HEK293 (cell line): ENCODE results near the gene CSF2.

ENCODE experiments used
- CTCF ChIA-PET: fragments of 350-600 bp; formaldehyde crosslinking; extraction: SDS; loops from one replicate; lab custom pipeline; 2021; ENCODE audit warnings: antibody characterized with exemption; lab: Yijun Ruan, JAX
- POLR2A ChIA-PET: fragments of 300-600 bp; formaldehyde crosslinking; extraction: SDS; loops from one replicate; lab custom pipeline; 2020; ENCODE audit warnings: antibody characterized with exemption, inconsistent platforms; lab: Yijun Ruan, JAX
- H3K27ac ChIP-seq: fragments of 200-500 bp; sonication (Bioruptor generic); 2 replicates; pipeline ENCODE4 v1.5.1; 2014; ENCODE audit warnings: low read depth, low read length, control low read depth, inconsistent platforms; ENCODE audit errors: extremely low read depth
- H3K36me3 ChIP-seq, 2 experiments: fragments of 200-500 bp in 1 of 2; sonication (Bioruptor generic) in 1 of 2; 1 replicate in 1 of 2; 2 replicates in 1 of 2; pipeline ENCODE4 v1.5.1; 2014 to 2017; ENCODE audit warnings: inconsistent platforms in 2 of 2, low read length in 2 of 2; ENCODE audit not compliant: control insufficient read depth in 2 of 2, insufficient read depth in 1 of 2
- H3K4me1 ChIP-seq: fragments of 200-500 bp; sonication (Bioruptor generic); 2 replicates; pipeline ENCODE4 v1.5.1; 2014; ENCODE audit warnings: mild to moderate bottlenecking, low read length, inconsistent platforms; ENCODE audit not compliant: control insufficient read depth, insufficient read depth
- H3K4me3 ChIP-seq: 2 replicates; pipeline ENCODE4 v1.5.1; 2011; ENCODE audit warnings: low read depth, mild to moderate bottlenecking, control low read depth, low read length, moderate library complexity
- H3K9me3 ChIP-seq: fragments of 200-500 bp; sonication (Bioruptor generic); 2 replicates; pipeline ENCODE4 v1.5.1; 2014; ENCODE audit warnings: low read depth, low read length, inconsistent platforms; ENCODE audit not compliant: control insufficient read depth, insufficient read depth
- KLF8 ChIP-seq: fragments of 450-650 bp; formaldehyde crosslinking; IDR thresholded peaks from 2 replicates; pipeline ENCODE4 v1.5.1; 2016; ENCODE audit warnings: missing biosample characterization, missing genetic modification characterization
- OVOL3 ChIP-seq: fragments of 450-650 bp; formaldehyde crosslinking; IDR thresholded peaks from 2 replicates; pipeline ENCODE4 v1.5.1; 2016; ENCODE audit warnings: missing biosample characterization, missing genetic modification characterization
- SP2 ChIP-seq: fragments of 450-650 bp; formaldehyde crosslinking; IDR thresholded peaks from 2 replicates; pipeline ENCODE4 v1.5.1; 2016; ENCODE audit warnings: missing biosample characterization, missing genetic modification characterization
- SP3 ChIP-seq: fragments of 450-650 bp; formaldehyde crosslinking; IDR thresholded peaks from 2 replicates; pipeline ENCODE4 v1.5.1; 2016; ENCODE audit warnings: missing biosample characterization, missing genetic modification characterization
- ZNF155 ChIP-seq: fragments of 450-650 bp; formaldehyde crosslinking; IDR thresholded peaks from 2 replicates; pipeline ENCODE4 v1.5.1; 2016; ENCODE audit warnings: missing biosample characterization, missing genetic modification characterization
- ZNF211 ChIP-seq: fragments of 450-650 bp; formaldehyde crosslinking; IDR thresholded peaks from 2 replicates; pipeline ENCODE4 v1.5.1; 2016; ENCODE audit warnings: low read depth, missing biosample characterization, missing genetic modification characterization
- ZNF354C ChIP-seq: fragments of 450-650 bp; formaldehyde crosslinking; IDR thresholded peaks from 2 replicates; pipeline ENCODE4 v1.5.1; 2016; ENCODE audit warnings: missing biosample characterization, missing genetic modification characterization, low read depth, borderline replicate concordance
- ZNF37A ChIP-seq: fragments of 450-650 bp; IDR thresholded peaks from 2 replicates; pipeline ENCODE4 v1.5.1; 2018; ENCODE audit warnings: missing biosample characterization, missing genetic modification characterization
- ZNF404 ChIP-seq: fragments of 450-650 bp; formaldehyde crosslinking; IDR thresholded peaks from 2 replicates; pipeline ENCODE4 v1.5.1; 2017; ENCODE audit warnings: missing biosample characterization, missing genetic modification characterization
- ZNF571 ChIP-seq: fragments of 450-650 bp; formaldehyde crosslinking; IDR thresholded peaks from 2 replicates; pipeline ENCODE4 v1.5.0; 2017; ENCODE audit warnings: missing biosample characterization, missing genetic modification characterization
- ZNF580 ChIP-seq: fragments of 450-650 bp; formaldehyde crosslinking; IDR thresholded peaks from 2 replicates; pipeline ENCODE4 v1.5.1; 2016; ENCODE audit warnings: missing biosample characterization, missing genetic modification characterization
- ZNF600 ChIP-seq: fragments of 450-650 bp; formaldehyde crosslinking; IDR thresholded peaks from 2 replicates; pipeline ENCODE4 v1.5.1; 2016; ENCODE audit warnings: missing biosample characterization, missing genetic modification characterization
- ZNF610 ChIP-seq: fragments of 450-650 bp; formaldehyde crosslinking; IDR thresholded peaks from 2 replicates; pipeline ENCODE4 v1.5.1; 2016; ENCODE audit warnings: missing biosample characterization, missing genetic modification characterization, borderline replicate concordance
- ZNF623 ChIP-seq: fragments of 450-650 bp; formaldehyde crosslinking; IDR thresholded peaks from 2 replicates; pipeline ENCODE4 v1.5.1; 2016; ENCODE audit warnings: missing biosample characterization, missing genetic modification characterization
- ZNF658 ChIP-seq: fragments of 450-650 bp; formaldehyde crosslinking; IDR thresholded peaks from 2 replicates; pipeline ENCODE4; 2016; ENCODE audit warnings: missing biosample characterization, missing genetic modification characterization
- ZNF837 ChIP-seq: fragments of 450-650 bp; formaldehyde crosslinking; IDR thresholded peaks from 2 replicates; pipeline ENCODE4 v1.5.1; 2016; ENCODE audit warnings: missing biosample characterization, missing genetic modification characterization
- ZNF843 ChIP-seq: fragments of 450-650 bp; formaldehyde crosslinking; IDR thresholded peaks from 2 replicates; pipeline ENCODE4 v1.5.1; 2016; ENCODE audit warnings: missing biosample characterization, missing genetic modification characterization
- ZSCAN23 ChIP-seq: fragments of 450-650 bp; formaldehyde crosslinking; IDR thresholded peaks from 2 replicates; pipeline ENCODE4 v1.5.1; 2016; ENCODE audit warnings: missing biosample characterization, missing genetic modification characterization
- TF ChIP-seq, protein P1 (sequence below): fragments of 450-650 bp; formaldehyde crosslinking; IDR thresholded peaks from 2 replicates; pipeline ENCODE4 v1.5.1; 2016; ENCODE audit warnings: missing biosample characterization, missing genetic modification characterization, low read depth
- TF ChIP-seq, protein P2 (sequence below): fragments of 450-650 bp; formaldehyde crosslinking; IDR thresholded peaks from 2 replicates; pipeline ENCODE4 v1.5.1; 2016; ENCODE audit warnings: missing biosample characterization, missing genetic modification characterization
- TF ChIP-seq, protein P3 (sequence below): fragments of 450-650 bp; formaldehyde crosslinking; IDR thresholded peaks from 2 replicates; pipeline ENCODE4 v1.5.1; 2016; ENCODE audit warnings: missing biosample characterization, missing genetic modification characterization

CSF2 gene

GRCh38 chr5:132050136-132050535 is 23.5 kb upstream of the CSF2 start (continued):
- TF ChIP-seq, protein P1, sequence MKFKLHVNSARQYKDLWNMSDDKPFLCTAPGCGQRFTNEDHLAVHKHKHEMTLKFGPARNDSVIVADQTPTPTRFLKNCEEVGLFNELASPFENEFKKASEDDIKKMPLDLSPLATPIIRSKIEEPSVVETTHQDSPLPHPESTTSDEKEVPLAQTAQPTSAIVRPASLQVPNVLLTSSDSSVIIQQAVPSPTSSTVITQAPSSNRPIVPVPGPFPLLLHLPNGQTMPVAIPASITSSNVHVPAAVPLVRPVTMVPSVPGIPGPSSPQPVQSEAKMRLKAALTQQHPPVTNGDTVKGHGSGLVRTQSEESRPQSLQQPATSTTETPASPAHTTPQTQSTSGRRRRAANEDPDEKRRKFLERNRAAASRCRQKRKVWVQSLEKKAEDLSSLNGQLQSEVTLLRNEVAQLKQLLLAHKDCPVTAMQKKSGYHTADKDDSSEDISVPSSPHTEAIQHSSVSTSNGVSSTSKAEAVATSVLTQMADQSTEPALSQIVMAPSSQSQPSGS (tag by site-specific recombination): no peak
- TF ChIP-seq SP2 (tag by site-specific recombination) (no peak), ZNF600 (tag by site-specific recombination) (no peak)

- Histone ChIP-seq H3K4me1 (no peaks in the 10 kb centered on the region), H3K4me3 (no peak overlapping the region), H3K9me3 (no peaks in the 10 kb centered on the region)
- ChIA-PET CTCF (interaction anchor here (0.7 to 1.1 kb wide), 2 partner anchors 240 to 628 kb away, joined by 3 to 4 read pairs; no protein-coding TSS in a partner anchor), POLR2A (no interaction called here)
- no peak for TF ChIP-seq ZNF155 (tag by site-specific recombination)
- no peak for TF ChIP-seq SP3 (tag by site-specific recombination)
- TF ChIP-seq ZNF623: no peak
- TF ChIP-seq ZSCAN23 (tag by site-specific recombination): no peak
- TF ChIP-seq ZNF354C (tag by site-specific recombination): no peak
- no peak for TF ChIP-seq ZNF610
- TF ChIP-seq, protein P2, sequence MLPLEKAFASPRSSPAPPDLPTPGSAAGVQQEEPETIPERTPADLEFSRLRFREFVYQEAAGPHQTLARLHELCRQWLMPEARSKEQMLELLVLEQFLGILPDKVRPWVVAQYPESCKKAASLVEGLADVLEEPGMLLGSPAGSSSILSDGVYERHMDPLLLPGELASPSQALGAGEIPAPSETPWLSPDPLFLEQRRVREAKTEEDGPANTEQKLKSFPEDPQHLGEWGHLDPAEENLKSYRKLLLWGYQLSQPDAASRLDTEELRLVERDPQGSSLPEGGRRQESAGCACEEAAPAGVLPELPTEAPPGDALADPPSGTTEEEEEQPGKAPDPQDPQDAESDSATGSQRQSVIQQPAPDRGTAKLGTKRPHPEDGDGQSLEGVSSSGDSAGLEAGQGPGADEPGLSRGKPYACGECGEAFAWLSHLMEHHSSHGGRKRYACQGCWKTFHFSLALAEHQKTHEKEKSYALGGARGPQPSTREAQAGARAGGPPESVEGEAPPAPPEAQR: no peak
- TF ChIP-seq, protein P3, sequence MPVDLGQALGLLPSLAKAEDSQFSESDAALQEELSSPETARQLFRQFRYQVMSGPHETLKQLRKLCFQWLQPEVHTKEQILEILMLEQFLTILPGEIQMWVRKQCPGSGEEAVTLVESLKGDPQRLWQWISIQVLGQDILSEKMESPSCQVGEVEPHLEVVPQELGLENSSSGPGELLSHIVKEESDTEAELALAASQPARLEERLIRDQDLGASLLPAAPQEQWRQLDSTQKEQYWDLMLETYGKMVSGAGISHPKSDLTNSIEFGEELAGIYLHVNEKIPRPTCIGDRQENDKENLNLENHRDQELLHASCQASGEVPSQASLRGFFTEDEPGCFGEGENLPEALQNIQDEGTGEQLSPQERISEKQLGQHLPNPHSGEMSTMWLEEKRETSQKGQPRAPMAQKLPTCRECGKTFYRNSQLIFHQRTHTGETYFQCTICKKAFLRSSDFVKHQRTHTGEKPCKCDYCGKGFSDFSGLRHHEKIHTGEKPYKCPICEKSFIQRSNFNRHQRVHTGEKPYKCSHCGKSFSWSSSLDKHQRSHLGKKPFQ (tag by site-specific recombination): no peak
- TF ChIP-seq ZNF843 (tag by site-specific recombination): no peak
- no peak for TF ChIP-seq ZNF37A (tag by site-specific recombination)
- TF ChIP-seq ZNF580 (tag by site-specific recombination): no peak
- TF ChIP-seq ZNF404 (tag by site-specific recombination): no peak
- TF ChIP-seq ZNF211 (tag by site-specific recombination): no peak
- TF ChIP-seq ZNF658: no peak
- no peak for TF ChIP-seq KLF8 (tag by site-specific recombination)
- no peak for TF ChIP-seq ZNF571
- no peak for TF ChIP-seq OVOL3
- no peak for TF ChIP-seq ZNF837 (tag by site-specific recombination)
- TF ChIP-seq, all 188 proteins: peak for 0
- no peak overlapping the region for H3K27ac ChIP-seq
- H3K36me3 ChIP-seq: no peaks in the 10 kb centered on the region
Measured at GRCh38 chr5:132050661-132051552, 22.7 kb upstream of the CSF2 start.
